Nephron progenitor cell (in vitro differentiated cells): ENCODE measurements around the gene PIK3IP1.

Experiments used
- DNase-seq: peaks from one replicate; pipeline ENCODE4 v3.0.0; 2021
- H3K27ac Mint-ChIP-seq: 2 replicates; pipeline ENCODE4 v1.8.0; 2021; ENCODE audit warnings: mild to moderate bottlenecking, moderate library complexity, mixed read lengths
- H3K27me3 Mint-ChIP-seq: 2 replicates; pipeline ENCODE4 v1.8.0; 2021; ENCODE audit warnings: mild to moderate bottlenecking, low read depth, mixed read lengths; ENCODE audit not compliant: poor library complexity
- H3K36me3 Mint-ChIP-seq: 2 replicates; pipeline ENCODE4 v1.8.0; 2021; ENCODE audit warnings: low read depth, mixed read lengths
- H3K4me1 Mint-ChIP-seq: 2 replicates; pipeline ENCODE4 v1.8.0; 2021; ENCODE audit warnings: mixed read lengths
- H3K4me3 Mint-ChIP-seq: 2 replicates; pipeline ENCODE4 v1.8.0; 2021; ENCODE audit warnings: mild to moderate bottlenecking, moderate library complexity, mixed read lengths
- H3K9me3 Mint-ChIP-seq: 2 replicates; pipeline ENCODE4 v1.8.0; 2021; ENCODE audit warnings: mild to moderate bottlenecking, moderate library complexity, mixed read lengths
- TF ChIP-seq, protein P1 (sequence below): fragments of 200-600 bp; sonication (generic); IDR thresholded peaks from 2 replicates; pipeline ENCODE4 v1.5.0; 2021; ENCODE audit warnings: antibody characterized with exemption

The PIK3IP1 gene

DNA sequence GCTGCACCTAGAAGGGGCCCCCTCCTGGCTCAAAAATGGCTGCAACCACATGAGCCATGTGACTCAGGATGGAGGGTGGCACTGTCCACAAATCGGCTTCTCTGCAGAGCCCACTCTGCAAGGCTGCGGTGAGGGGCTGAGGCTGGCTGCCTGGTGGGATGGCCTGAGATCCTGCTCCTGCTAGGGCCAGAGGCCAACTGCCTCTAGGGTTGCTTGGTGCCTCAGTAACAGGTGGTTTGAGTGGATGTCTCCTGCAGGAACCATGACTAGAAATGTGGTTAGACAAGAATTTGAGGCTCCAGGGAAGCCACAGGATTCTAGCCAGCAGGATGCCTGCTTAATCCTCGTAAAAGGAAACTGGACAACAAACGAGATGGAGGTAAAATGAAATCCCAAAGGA, 36.7 kb upstream of the PIK3IP1 start:
- Mint-ChIP-seq H3K27me3 (peaks cover 3% of the 10 kb centered on the region), H3K36me3 (peaks cover 82% of the 10 kb centered on the region), H3K4me3 (no peak overlapping the region), H3K4me1 (no peaks in the 10 kb centered on the region), H3K9me3 (no peaks in the 10 kb centered on the region), H3K27ac (peak overlapping the region; percentile 68)
- DNase-seq: no peak
- TF ChIP-seq, protein P1, sequence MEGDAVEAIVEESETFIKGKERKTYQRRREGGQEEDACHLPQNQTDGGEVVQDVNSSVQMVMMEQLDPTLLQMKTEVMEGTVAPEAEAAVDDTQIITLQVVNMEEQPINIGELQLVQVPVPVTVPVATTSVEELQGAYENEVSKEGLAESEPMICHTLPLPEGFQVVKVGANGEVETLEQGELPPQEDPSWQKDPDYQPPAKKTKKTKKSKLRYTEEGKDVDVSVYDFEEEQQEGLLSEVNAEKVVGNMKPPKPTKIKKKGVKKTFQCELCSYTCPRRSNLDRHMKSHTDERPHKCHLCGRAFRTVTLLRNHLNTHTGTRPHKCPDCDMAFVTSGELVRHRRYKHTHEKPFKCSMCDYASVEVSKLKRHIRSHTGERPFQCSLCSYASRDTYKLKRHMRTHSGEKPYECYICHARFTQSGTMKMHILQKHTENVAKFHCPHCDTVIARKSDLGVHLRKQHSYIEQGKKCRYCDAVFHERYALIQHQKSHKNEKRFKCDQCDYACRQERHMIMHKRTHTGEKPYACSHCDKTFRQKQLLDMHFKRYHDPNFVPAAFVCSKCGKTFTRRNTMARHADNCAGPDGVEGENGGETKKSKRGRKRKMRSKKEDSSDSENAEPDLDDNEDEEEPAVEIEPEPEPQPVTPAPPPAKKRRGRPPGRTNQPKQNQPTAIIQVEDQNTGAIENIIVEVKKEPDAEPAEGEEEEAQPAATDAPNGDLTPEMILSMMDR: no peak

DNA sequence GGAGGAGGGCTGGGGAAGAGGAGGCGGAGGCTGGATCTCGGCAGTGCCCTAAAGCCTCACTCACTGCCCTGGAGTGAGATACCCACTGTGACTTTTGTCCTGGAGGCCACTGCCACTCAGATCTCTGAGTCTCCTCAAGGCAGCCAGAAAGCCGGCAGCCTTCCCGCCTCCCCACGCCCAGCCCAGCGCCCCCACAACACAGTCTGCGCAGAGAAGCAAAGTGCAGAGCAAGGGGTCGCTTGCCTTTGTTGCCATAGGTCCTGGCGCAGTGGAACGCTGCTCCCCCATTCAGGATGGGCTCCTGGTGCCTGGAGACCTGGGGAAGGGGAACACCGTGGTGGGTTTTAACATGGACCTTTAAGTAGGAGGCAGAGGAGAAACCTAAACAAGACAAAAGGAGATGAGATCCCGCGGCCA, 36.3 kb upstream of the PIK3IP1 start:
- no peaks in the 10 kb centered on the region for H3K4me1 Mint-ChIP-seq
- H3K27me3 Mint-ChIP-seq: peaks cover 3% of the 10 kb centered on the region
- peaks cover 77% of the 10 kb centered on the region for H3K36me3 Mint-ChIP-seq
- H3K27ac Mint-ChIP-seq: no peak overlapping the region
- no peaks in the 10 kb centered on the region for H3K9me3 Mint-ChIP-seq
- TF ChIP-seq, protein P1: no peak
- no peak for DNase-seq
- no peak overlapping the region for H3K4me3 Mint-ChIP-seq

DNA sequence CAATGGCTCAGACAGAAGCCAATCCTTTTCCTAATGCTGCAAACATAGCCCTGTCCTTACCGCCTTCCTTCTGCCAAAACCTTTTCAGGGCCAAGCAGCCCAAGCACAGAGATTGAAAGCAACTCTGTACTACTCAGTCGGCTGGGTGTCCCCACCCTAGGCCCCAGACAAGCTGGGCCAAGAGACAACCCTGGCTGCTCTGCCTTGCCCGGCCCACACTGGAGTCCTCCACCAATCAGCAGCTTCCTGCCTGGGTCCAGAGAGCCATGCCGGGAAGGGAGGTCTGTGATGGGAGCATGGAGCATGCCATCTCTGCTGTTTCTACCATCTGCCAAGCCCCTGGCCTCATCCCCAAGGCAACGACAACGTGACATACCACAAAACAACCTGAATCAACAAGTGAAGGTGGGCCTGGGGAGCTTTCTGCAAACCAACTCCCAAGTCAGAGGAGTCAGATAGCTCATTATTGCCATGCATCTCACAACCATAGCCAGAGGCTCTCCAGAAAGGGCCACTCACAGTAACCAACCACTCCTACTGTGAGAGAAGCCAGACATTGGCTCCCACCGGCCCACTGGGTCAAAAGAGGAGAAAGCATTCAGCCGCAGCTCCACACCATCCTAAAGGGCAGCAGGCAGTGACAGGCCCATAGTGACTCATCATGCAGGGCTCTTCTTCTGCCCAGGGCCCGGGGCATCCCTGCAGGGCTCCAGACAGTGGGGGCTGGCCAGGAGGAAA, 35.7 kb upstream of the PIK3IP1 start:
- TF ChIP-seq, protein P1: no peak
- Mint-ChIP-seq H3K27me3 (peaks cover 3% of the 10 kb centered on the region), H3K4me1 (no peaks in the 10 kb centered on the region), H3K36me3 (peaks cover 74% of the 10 kb centered on the region), H3K9me3 (no peaks in the 10 kb centered on the region), H3K27ac (peak overlapping the region; percentile 91), H3K4me3 (no peak overlapping the region)
- no peak for DNase-seq

- no peak for DNase-seq
- H3K27me3 Mint-ChIP-seq: peaks cover 3% of the 10 kb centered on the region
- H3K27ac Mint-ChIP-seq: no peak overlapping the region
- TF ChIP-seq, protein P1: no peak
- no peaks in the 10 kb centered on the region for H3K4me1 Mint-ChIP-seq
- H3K36me3 Mint-ChIP-seq: peaks cover 70% of the 10 kb centered on the region
- no peak overlapping the region for H3K4me3 Mint-ChIP-seq
- no peaks in the 10 kb centered on the region for H3K9me3 Mint-ChIP-seq
Observed at GRCh38 chr22:31326877-31327276, 34.6 kb upstream of the PIK3IP1 start.

GRCh38 chr22:31323578-31324550, 31.6 kb upstream of the PIK3IP1 start:
- Mint-ChIP-seq H3K4me1 (no peaks in the 10 kb centered on the region), H3K27me3 (peaks cover 3% of the 10 kb centered on the region), H3K27ac (no peak overlapping the region)

More at GRCh38 chr22:31323578-31324550, 31.6 kb upstream of the PIK3IP1 start:
- TF ChIP-seq, protein P1: no peak
- peaks cover 47% of the 10 kb centered on the region for H3K36me3 Mint-ChIP-seq
- H3K4me3 Mint-ChIP-seq: no peak overlapping the region
- no peak for DNase-seq
- H3K9me3 Mint-ChIP-seq: no peaks in the 10 kb centered on the region
